Measurements from ENCODE around the gene UGT1A10.
"Not testable (repeated sequence)": the region's sequence is repeated elsewhere in the genome, so short reads cannot be mapped to it uniquely, and the experiment has no call there.

The UGT1A10 gene

GRCh38 chr2:233636306-233636705 lies at the start of gene UGT1A10:
UGT1A10 (plus strand) TSS chr2:233636448; CDS start chr2:233636523, 75 bp downstream.
- not testable (repeated sequence) for DNase-seq

GRCh38 chr2:233588400-233588799 lies 47.8 kb upstream of the UGT1A10 start:
- no peak for DNase-seq

DNA sequence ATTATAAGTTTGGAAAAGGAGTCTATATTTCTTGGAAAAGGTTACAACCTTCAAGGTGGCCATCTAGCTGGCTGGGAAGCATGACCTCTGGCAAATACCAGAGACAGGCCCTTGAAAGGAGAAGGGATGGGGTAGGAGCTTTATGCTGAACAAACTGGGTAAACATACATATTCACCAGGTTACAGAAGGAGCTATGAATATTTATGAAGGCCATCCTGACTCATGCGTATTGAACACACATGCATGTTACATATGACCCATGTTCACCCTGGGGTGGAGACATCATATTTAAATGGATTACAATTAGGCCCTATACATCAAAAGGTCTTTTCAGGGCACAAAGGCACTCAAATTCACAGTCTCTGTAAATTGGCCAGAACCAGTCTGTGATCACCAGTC lies 43.5 kb upstream of the UGT1A10 start:
- DNase-seq = not testable (repeated sequence)

GRCh38 chr2:233593201-233593600 lies 43.0 kb upstream of the UGT1A10 start:
- DNase-seq = no peak

- DNase-seq = no peak
Measured at GRCh38 chr2:233597522-233597921, 38.7 kb upstream of the UGT1A10 start.

DNA sequence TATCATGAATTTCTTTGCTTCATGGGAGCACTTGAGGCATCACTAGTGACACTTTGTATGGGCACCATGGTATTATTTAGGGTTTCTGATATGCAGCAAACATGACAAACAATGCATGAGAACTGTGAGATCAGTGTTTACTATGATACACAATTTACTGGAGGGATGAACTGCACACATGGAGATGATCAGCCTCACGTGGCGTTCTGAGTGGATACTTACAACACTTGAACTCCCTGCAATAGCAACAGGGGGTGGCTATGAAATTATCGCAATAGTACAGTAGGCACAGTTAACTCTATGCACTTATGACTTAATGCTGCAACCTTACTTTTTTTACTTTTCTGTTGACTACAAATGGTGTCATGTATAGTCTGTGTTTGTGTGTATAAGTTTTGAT lies 37.3 kb upstream of the UGT1A10 start:
- DNase-seq = no peak

- no peak for DNase-seq
Measured at GRCh38 chr2:233600386-233600785, 35.9 kb upstream of the UGT1A10 start.

- no peak for DNase-seq
Measured at GRCh38 chr2:233602076-233602475, 34.2 kb upstream of the UGT1A10 start.

- DNase-seq = no peak
Measured at GRCh38 chr2:233603520-233603919, 32.7 kb upstream of the UGT1A10 start.

GRCh38 chr2:233604826-233605225 lies 31.4 kb upstream of the UGT1A10 start:
- DNase-seq = no peak

GRCh38 chr2:233605680-233606079 lies 30.6 kb upstream of the UGT1A10 start:
- DNase-seq = no peak

GRCh38 chr2:233611284-233611683 lies 25.0 kb upstream of the UGT1A10 start:
- DNase-seq = no peak

GRCh38 chr2:233617476-233617875 lies 18.8 kb upstream of the UGT1A10 start, which contains the start of gene UGT1A8:
UGT1A8 (plus strand) TSS chr2:233617633; CDS start chr2:233617708, 75 bp downstream.
- DNase-seq = not testable (repeated sequence)

DNA sequence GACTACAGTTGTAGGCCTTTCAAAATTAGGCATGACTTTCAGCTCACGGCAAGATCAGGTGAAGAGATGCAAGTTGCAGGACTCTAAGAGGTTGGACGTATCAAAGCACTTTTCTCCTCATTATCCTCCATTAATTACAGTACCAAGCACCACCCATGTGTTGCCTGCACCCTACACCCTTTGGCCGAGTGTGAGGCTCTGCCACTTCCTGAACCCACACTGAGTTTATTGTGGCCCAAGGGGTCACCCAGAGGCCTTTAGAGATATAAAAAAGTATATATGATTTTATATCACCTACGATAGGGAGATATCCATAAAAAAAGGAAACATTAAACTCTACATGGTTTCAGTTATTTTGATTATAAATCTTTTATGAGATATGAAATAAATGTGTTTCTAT lies 16.0 kb upstream of the UGT1A10 start:
- no peak for DNase-seq

DNA sequence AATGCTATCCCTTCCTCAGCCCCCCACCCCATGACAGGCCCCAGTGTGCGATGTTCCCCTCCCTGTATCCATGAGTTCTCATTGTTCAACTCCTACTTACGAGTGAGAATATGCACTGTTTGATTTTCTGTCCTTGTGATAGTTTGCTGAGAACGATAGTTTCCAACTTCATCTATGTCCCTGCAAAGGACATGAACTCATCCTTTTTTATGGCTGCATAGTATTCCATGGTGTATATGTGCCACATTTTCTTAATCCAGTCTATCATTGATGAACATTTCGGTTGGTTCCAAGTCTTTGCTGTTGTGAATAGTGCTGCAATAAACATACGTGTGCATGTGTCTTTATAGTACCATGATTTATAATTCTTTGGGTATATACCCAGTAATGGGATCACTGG lies 14.4 kb upstream of the UGT1A10 start:
- not testable (repeated sequence) for DNase-seq

DNA sequence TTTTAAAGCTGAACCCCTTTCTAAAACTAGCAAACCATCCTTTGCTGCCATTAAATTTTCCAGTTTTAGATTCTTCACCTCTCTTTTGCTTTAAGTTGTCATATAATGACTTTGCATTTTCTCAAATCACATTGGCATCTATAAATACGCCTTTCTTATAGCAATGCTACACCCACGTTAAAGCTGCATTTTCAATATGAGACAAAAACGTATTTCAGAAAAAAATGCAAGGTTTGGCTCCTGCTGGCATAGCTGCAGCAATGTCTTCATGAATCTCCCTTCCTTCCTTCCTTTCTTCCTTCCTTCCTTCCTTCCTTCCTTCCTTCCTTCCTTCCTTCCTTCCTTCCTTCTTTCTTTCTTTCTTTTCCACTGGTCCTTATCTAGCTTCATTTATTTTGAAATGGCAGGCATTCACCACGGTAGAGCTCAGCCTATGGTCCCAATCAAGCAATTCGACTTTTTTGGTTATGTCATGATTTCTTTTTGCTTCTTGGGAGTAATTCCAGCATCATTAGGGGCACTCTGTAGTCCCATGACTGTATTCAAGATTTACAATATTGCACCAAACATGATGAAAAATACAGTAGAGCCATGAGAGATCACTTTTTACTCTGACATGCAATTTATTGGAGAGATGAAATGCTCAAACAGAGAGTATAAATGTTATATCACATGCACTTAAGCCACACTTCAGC lies 8.8 kb upstream of the UGT1A10 start:
- no peak for DNase-seq

DNA sequence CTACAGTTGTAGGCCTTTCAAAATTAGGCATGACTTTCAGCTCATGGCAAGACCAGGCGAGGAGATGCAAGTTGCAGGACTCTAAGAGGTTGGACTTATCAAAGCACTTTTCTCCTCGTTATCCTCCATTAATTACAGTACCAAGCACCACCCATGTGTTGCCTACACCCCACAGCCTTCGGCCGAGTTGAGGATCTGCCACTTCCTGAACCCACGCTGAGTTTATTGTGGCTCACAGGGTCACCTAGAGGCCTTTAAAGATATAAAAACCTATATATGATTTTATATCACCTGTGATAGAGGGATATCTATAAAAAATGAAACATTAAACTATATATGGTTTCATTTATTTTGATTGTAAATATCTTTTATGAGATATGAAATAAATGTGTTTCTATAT lies 2.6 kb downstream of the UGT1A10 start:
- DNase-seq = no peak

DNA sequence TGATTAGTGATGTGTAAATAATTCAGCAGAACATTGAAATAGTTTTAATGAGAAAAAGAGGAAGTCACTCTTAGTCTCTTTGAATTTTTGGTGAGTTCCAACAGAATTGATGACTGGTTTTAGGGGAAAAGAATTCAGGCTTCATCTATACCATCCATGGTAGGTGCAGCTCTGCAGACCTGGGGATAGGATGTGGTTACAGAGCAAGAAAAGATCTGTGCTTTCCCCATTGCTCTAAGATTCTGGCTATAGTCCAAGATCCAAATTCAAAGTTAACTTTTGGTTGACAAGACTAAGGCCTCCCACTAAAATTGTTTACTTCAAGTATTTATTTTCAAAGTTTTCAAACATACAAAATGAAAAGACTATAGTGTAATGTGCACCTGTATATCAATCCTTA lies 3.6 kb downstream of the UGT1A10 start:
- no peak for DNase-seq

- DNase-seq = no peak
Measured at GRCh38 chr2:233643128-233643527, 6.9 kb downstream of the UGT1A10 start.

GRCh38 chr2:233646033-233646432 lies 9.8 kb downstream of the UGT1A10 start:
- DNase-seq = not testable (repeated sequence)

DNA sequence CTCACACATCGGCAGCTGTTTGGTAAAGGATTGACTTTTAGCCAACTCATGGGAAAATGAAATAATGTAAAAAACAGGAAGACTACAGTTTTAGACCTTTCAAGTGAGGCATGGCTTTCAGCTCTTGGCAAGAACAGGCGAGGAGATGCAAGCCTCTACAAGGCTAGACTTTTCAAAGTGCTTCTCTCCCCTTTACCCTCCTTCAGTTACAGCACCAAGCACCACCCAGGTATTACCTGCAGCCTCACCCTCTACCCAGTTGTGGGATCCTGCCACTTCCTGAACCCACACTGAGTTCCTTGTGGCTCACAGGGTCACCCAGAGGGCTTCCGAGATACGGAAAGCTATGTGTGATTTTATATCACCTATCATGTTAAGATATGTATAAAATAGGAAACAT lies 14.7 kb downstream of the UGT1A10 start:
- DNase-seq = no peak

GRCh38 chr2:233651430-233651829 lies 15.2 kb downstream of the UGT1A10 start:
- no peak for DNase-seq

DNA sequence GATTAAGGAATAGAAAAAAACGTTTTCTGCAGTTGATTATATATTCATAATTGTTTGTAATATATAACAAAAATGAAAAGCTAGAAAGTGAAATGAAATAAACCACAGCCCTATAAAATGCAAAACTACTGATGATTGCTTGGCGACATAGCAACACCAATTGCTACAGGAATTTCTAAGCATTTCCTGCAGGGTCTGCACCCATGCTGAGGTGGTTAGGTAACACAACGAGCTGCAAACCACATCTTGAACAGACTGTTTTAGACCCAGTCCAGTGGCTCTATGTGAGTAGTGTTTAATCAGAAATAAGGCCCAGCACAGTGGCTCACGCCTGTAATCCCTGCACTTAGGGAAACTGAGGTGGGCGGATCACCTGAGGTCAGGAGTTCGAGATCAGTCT lies 18.3 kb downstream of the UGT1A10 start:
- no peak for DNase-seq

DNA sequence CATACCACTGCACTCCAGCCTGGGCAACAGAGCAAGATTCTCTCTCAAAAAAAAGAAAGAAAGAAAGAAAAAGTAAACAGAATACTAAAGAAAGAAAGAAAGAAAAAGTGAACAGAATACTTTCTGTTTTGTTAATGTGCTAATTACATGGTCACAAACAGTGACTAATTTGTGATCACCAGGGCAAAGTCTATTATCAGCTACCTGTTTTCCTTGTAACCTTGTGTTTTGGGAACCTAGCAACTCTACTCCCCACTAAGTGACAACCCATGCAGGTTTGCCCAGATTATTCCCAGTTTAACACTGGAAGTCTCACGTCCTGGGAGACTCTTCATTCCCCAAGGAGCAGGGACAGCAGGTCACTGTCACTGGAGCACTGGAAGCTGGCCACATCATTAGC lies 18.8 kb downstream of the UGT1A10 start:
- no peak for DNase-seq

DNA sequence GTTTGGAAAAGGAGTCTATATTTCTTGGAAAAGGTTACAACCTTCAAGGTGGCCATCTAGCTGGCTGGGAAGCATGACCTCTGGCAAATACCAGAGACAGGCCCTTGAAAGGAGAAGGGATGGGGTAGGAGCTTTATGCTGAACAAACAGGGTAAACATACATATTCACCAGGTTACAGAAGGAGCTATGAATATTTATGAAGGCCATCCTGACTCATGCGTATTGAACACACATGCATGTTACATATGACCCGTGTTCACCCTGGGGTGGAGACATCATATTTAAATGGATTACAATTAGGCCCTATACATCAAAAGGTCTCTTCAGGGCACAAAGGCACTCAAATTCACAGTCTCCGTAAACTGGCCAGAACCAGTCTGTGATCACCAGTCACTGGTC lies 19.7 kb downstream of the UGT1A10 start:
- not testable (repeated sequence) for DNase-seq

Data from SIG-M5 (cell line).